GM19397 (cell line): ENCODE measurements around the gene CDR2L.
"Not testable (repeated sequence)": the region's sequence is repeated elsewhere in the genome, so short reads cannot be mapped to it uniquely, and the experiment has no call there.

Experiments
- ATAC-seq: cut with Tn5 transposase; IDR thresholded peaks from one replicate; pipeline ENCODE4 v1.9.1; 2021; ENCODE audit warnings: mild to moderate bottlenecking, moderate library complexity; ENCODE audit not compliant: unreplicated experiment

Gene CDR2L

GRCh38 chr17:74957935-74958740, 29.3 kb upstream of the CDR2L start:
- ATAC-seq, result no peak

- no peak for ATAC-seq
Measured at GRCh38 chr17:74959826-74960515, 27.5 kb upstream of the CDR2L start.

GRCh38 chr17:74960570-74961342, 26.7 kb upstream of the CDR2L start:
- no peak for ATAC-seq

- ATAC-seq, result no peak
Measured at GRCh38 chr17:74961657-74962350, 25.6 kb upstream of the CDR2L start.

GRCh38 chr17:74962622-74963394, 24.6 kb upstream of the CDR2L start:
- no peak for ATAC-seq

GRCh38 chr17:74963656-74964055, 23.8 kb upstream of the CDR2L start:
- ATAC-seq, result no peak

GRCh38 chr17:74964246-74964761, 23.1 kb upstream of the CDR2L start:
- ATAC-seq, result no peak

- no peak for ATAC-seq
Measured at GRCh38 chr17:74964988-74965622, 22.3 kb upstream of the CDR2L start.

GRCh38 chr17:74968361-74968780, 19.1 kb upstream of the CDR2L start:
- no peak for ATAC-seq

GRCh38 chr17:74969501-74969900, 17.9 kb upstream of the CDR2L start:
- not testable (repeated sequence) for ATAC-seq

GRCh38 chr17:74970395-74970794, 17.0 kb upstream of the CDR2L start:
- ATAC-seq, result no peak

- no peak for ATAC-seq
Measured at GRCh38 chr17:74971069-74971841, 16.2 kb upstream of the CDR2L start.

GRCh38 chr17:74971842-74972106, 15.7 kb upstream of the CDR2L start:
- ATAC-seq, result no peak

- ATAC-seq, result no peak
Measured at GRCh38 chr17:74972107-74972972, 15.1 kb upstream of the CDR2L start, which contains the start of gene HID1. HID1 (minus strand) TSS chr17:74972759; CDS start chr17:74972656, 103 bp downstream.

- no peak for ATAC-seq
Measured at GRCh38 chr17:74972973-74973328, 14.5 kb upstream of the CDR2L start.

- no peak for ATAC-seq
Measured at GRCh38 chr17:74975943-74976342, 11.5 kb upstream of the CDR2L start.

GRCh38 chr17:74977802-74978201, 9.6 kb upstream of the CDR2L start:
- no peak for ATAC-seq

- no peak for ATAC-seq
Measured at GRCh38 chr17:74978240-74978639, 9.2 kb upstream of the CDR2L start.
